Vagina (tissue), 2 donors: Measurements from ENCODE around the gene ST6GAL1. TPM values are rescaled to one million over a fixed set of nuclear protein-coding genes. Genes with fewer than 3 reads are reported as not detected.

Source experiments
- DNase-seq, 2 donors: peaks; one replicate each; pipeline ENCODE4 v3.0.0-alpha.2; 2017; ENCODE audit errors: extremely low spot score in 2 of 2
- H3K27ac ChIP-seq: fragments of 200-600 bp; sonication (generic); one replicate; pipeline ENCODE4 v1.5.1; 2019
- H3K27me3 ChIP-seq: fragments of 200-600 bp; sonication (generic); one replicate; pipeline ENCODE4 v1.5.1; 2019
- H3K36me3 ChIP-seq, 2 donors: fragments of 200-600 bp; sonication (generic); one replicate each; pipeline ENCODE4 v1.5.1; 2017 to 2019
- H3K4me1 ChIP-seq: fragments of 200-600 bp; sonication (generic); one replicate; pipeline ENCODE4 v1.5.1; 2019
- H3K4me3 ChIP-seq, 2 donors: fragments of 200-600 bp; sonication (generic); 1 replicate in 1 of 2; 2 replicates in 1 of 2; pipeline ENCODE4 v1.5.1; 2016 to 2019
- H3K9me3 ChIP-seq: fragments of 200-600 bp; sonication (generic); one replicate; pipeline ENCODE4 v1.5.1; 2019
- POLR2A ChIP-seq, 2 donors: fragments of 450-650 bp; IDR thresholded peaks; one replicate each; pipeline ENCODE4 v1.6.1; 2017; ENCODE audit warnings: antibody characterized with exemption in 2 of 2, mild to moderate bottlenecking in 2 of 2, moderate library complexity in 2 of 2
- POLR2AphosphoS5 ChIP-seq, 2 donors: sonication (generic); formaldehyde crosslinking; IDR thresholded peaks; one replicate each; pipeline ENCODE4 v1.9.0; 2017; ENCODE audit warnings: antibody characterized with exemption in 2 of 2, mild to moderate bottlenecking in 2 of 2, low read depth in 1 of 2; ENCODE audit not compliant: insufficient read depth in 1 of 2
- intact Hi-C: fragments of 100-400 bp; cut with DNase I; formaldehyde crosslinking; loops from one replicate; pipeline ENCODE4 v1.15.1; 2023
- total RNA-seq: library from RNA; depleted of rRNA; stranded (reverse); fragments of >200 nt; gene quantifications from one replicate; pipeline ENCODE4 v1.2.3, GENCODE V29; 2016
- TF ChIP-seq, protein P1 (sequence below), 3 experiments: fragments of 450-650 bp in 2 of 3; fragments of 200-600 bp in 1 of 3; sonication (generic) in 1 of 3; IDR thresholded peaks; one replicate each; pipeline ENCODE4 v1.5.1; 2017 to 2019; ENCODE audit warnings: antibody characterized with exemption in 3 of 3, mild to moderate bottlenecking in 2 of 3, moderate library complexity in 2 of 3

Gene ST6GAL1
- total RNA-seq, 1 donor from 2014 or later = 37.8 TPM

DNA sequence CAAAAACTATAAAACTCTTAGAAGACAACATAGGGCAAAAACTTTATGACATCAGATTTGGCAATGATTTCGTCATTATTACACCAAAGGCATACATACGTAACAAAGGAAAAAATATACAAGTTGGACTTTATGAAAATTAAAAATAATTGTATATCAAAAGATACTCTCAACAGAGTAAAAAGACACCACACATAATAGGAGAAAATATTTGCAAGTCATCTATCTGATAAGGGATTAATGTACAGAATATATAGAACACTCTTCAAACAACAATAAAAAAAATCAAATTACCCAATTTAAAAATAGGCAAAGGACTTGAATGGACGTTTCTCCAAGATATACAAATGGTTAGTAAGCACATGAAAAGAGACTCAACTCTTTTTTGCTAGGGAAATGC lies 131.4 kb downstream of the ST6GAL1 start:
- Histone ChIP-seq H3K36me3 (no peaks in the 10 kb centered on the region), H3K4me1 (no peaks in the 10 kb centered on the region), H3K9me3 (no peaks in the 10 kb centered on the region), H3K27me3 (no peaks in the 10 kb centered on the region), H3K27ac (no peak overlapping the region), H3K4me3 (no peak overlapping the region)
- DNase-seq = no peak
- TF ChIP-seq, protein P1, sequence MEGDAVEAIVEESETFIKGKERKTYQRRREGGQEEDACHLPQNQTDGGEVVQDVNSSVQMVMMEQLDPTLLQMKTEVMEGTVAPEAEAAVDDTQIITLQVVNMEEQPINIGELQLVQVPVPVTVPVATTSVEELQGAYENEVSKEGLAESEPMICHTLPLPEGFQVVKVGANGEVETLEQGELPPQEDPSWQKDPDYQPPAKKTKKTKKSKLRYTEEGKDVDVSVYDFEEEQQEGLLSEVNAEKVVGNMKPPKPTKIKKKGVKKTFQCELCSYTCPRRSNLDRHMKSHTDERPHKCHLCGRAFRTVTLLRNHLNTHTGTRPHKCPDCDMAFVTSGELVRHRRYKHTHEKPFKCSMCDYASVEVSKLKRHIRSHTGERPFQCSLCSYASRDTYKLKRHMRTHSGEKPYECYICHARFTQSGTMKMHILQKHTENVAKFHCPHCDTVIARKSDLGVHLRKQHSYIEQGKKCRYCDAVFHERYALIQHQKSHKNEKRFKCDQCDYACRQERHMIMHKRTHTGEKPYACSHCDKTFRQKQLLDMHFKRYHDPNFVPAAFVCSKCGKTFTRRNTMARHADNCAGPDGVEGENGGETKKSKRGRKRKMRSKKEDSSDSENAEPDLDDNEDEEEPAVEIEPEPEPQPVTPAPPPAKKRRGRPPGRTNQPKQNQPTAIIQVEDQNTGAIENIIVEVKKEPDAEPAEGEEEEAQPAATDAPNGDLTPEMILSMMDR (IDR thresholded peaks at IDR 0.05) = no peak
- no peak for TF ChIP-seq POLR2A (IDR thresholded peaks at IDR 0.05)
- no peak for TF ChIP-seq POLR2AphosphoS5 (IDR thresholded peaks at IDR 0.05; ENCODE audit: insufficient read depth in 1 of 2, low read depth in 1 of 2)
- intact Hi-C loops = no loop called here

DNA sequence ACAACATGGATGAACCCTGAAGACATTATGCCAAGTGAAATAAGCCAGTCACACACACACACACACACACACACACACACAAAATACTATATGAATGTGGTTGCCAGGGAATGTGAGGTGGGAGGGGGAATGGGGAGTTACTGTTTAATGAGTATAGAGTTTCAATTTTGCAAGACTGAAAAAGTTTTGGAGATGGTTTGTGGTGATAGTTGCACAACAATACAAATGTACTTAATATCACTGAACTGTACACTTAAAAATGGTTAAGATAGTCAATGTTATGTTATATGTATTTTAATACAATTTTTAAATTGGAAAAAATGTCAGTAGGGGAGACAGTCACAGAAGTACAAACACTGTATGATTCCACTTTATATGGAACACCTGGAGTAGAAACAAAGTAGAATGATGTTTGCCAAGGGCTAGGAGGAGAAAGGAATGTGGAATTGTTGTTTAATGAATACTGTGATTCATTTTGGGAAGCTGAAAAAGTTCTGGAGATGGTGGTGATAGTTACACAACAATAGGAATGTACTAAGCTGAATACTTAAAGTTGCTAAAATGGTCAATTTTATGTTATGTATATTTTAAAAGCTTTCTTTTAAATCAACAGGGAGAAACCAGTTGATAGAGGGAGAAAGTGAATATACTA lies 132.3 kb downstream of the ST6GAL1 start:
- Histone ChIP-seq H3K9me3 (no peaks in the 10 kb centered on the region), H3K4me1 (no peaks in the 10 kb centered on the region), H3K36me3 (no peaks in the 10 kb centered on the region), H3K4me3 (no peak overlapping the region), H3K27ac (no peak overlapping the region), H3K27me3 (no peaks in the 10 kb centered on the region)
- TF ChIP-seq, protein P1 (IDR thresholded peaks at IDR 0.05) = no peak
- TF ChIP-seq POLR2AphosphoS5 (IDR thresholded peaks at IDR 0.05; ENCODE audit: insufficient read depth in 1 of 2, low read depth in 1 of 2) (no peak), POLR2A (IDR thresholded peaks at IDR 0.05) (no peak)
- intact Hi-C loops = no loop called here
- DNase-seq = no peak

DNA sequence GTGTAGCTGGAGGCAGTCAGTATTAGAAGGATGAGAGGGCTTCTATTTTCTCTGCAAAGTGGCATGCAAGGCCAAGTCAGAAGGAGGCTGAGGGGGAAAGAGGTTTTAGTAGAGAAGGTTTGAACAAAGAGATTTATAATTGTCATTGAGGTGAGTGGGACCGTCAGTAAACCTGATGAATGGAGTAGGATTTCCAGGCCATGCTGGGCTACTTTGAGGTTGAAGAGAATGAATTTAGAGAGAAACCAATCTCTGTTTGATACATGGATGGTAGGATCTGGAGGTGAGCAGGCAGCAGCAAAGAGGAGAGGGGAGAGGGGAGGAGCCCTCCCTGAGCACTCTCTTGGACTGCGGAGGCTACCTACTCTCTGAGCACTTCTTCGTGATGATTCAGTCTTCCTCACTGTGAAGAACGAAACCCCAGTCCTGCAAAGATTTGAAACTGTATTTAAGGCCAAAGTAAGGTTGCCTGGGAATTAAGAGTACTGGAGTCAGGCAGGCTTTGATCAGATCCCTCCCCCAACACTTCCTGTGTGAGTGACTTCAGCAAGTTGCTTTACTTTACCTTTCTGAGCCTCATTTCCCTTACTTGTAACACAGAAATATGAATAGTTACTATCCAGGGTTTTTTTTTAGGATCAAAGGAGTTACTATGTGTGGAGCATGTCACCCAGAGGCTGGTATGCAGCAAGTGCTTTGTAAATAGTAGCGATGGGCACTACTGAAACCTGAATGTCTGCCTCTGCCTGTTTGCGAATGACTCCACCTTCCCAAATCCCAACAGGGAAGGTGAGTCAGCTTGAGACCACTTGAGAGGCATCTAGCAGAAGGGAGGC lies 133.2 kb downstream of the ST6GAL1 start:
- TF ChIP-seq POLR2A (IDR thresholded peaks at IDR 0.05) (no peak), POLR2AphosphoS5 (IDR thresholded peaks at IDR 0.05; ENCODE audit: insufficient read depth in 1 of 2, low read depth in 1 of 2) (no peak)
- TF ChIP-seq, protein P1 (IDR thresholded peaks at IDR 0.05) = no peak
- H3K27ac ChIP-seq = no peak overlapping the region

DNA sequence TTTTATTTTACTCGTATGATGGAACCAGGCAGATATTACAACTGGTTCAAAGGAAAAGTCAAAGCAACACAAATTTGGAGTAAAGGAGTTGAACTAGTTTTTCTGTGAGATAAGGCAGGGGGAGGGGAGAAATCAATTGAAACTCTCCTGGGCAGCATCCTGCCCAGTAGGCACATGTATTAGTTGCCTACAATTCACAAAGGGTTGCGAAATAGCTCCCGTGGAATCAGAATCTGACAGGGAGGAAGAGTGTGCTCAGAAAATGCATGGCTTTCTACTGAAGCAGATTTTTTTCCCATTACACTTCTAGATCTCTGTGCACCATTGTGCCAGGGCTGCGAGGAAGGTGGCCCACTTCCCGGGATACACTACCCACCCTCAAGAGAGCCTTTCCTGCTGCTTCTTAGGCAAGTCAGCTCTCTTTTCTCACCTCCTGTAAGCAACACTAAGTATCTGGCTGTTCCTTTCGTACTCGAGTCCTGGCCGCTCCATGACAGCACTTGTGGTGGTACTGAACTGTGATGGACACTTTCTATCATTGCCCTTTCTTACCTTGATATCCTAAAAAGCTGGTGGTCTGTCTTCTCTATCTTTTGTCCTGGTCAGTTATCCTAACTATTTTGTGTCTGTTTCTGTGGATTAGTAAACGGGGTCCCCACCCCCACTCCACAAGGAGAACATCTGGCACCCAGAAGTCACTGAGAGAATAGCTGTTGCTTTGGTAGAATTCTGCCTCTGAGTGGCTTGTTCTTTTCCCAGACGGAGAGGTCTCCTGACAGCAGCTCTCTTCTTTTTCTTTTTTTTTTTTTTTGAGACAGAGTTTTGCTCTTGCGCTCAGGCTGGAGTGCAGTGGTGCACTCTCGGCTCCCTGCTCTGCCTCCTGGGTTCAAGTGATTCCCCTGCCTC lies 134.1 kb downstream of the ST6GAL1 start:
- intact Hi-C loops = no loop called here
- H3K36me3 ChIP-seq = no peaks in the 10 kb centered on the region
- peak in 1 of 2 donors; percentile 28 for DNase-seq
- no peak overlapping the region for H3K4me3 ChIP-seq
- no peaks in the 10 kb centered on the region for H3K4me1 ChIP-seq
- no peaks in the 10 kb centered on the region for H3K27me3 ChIP-seq
- TF ChIP-seq, protein P1 (IDR thresholded peaks at IDR 0.05) = no peak
- TF ChIP-seq POLR2AphosphoS5 (IDR thresholded peaks at IDR 0.05; ENCODE audit: insufficient read depth in 1 of 2, low read depth in 1 of 2) (no peak), POLR2A (IDR thresholded peaks at IDR 0.05) (no peak)
- no peaks in the 10 kb centered on the region for H3K9me3 ChIP-seq
- no peak overlapping the region for H3K27ac ChIP-seq

More for the DNA sequence above, 133.2 kb downstream of the ST6GAL1 start:
- peak; percentile 20 to 52 for DNase-seq
- H3K9me3 ChIP-seq = no peaks in the 10 kb centered on the region
- H3K27me3 ChIP-seq = no peaks in the 10 kb centered on the region
- H3K4me1 ChIP-seq = no peaks in the 10 kb centered on the region
- no peaks in the 10 kb centered on the region for H3K36me3 ChIP-seq
- H3K4me3 ChIP-seq = no peak overlapping the region
- intact Hi-C loops = no loop called here
